Astrocyte (in vitro differentiated cells and primary cell): ENCODE results near the gene ARG1.

Experiments
- CTCF ChIP-seq: IDR thresholded peaks from 2 replicates; pipeline ENCODE4 v1.5.1; 2011; ENCODE audit warnings: low read depth, mild to moderate bottlenecking, inconsistent platforms, low read length, moderate library complexity; ENCODE audit not compliant: insufficient read depth
- EZH2 ChIP-seq: IDR thresholded peaks from 2 replicates; pipeline ENCODE4 v1.6.1; 2012; ENCODE audit warnings: mild to moderate bottlenecking, low read length, inconsistent platforms; ENCODE audit not compliant: insufficient read depth

- no peak for TF ChIP-seq CTCF
- TF ChIP-seq EZH2, result no peak
Observed at GRCh38 chr6:131549811-131550210, 23.2 kb upstream of the ARG1 start.
